Bone marrow (tissue), 2 donors: ENCODE results near the gene DEPDC1B.
"Not testable (repeated sequence)": the region's sequence is repeated elsewhere in the genome, so short reads cannot be mapped to it uniquely, and the experiment has no call there.

Source experiments
- DNase-seq, 2 donors: peaks; one replicate each; lab custom pipeline; 2025; lab: John Stamatoyannopoulos, UW

Gene DEPDC1B

DNA sequence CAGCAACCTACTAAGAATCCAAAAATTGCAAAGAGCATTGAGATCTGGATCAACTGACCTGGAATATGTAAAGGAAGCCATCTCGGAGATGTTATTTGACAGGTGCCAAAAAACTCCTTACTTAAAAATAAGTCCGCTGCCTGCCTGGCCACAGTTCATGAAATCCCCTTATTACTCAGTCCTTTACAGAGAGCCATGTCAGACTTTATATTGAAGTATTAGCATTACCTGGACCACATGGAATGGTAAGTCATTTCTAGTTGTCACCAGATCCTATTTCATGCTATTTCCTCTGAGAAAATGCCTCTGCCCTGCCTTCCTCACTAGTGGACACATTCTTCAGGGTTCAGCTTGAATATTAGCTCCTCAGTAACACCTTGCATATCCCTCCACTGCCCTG, 115.7 kb downstream of the DEPDC1B start:
- DNase-seq: no peak

GRCh38 chr5:60583616-60584015, 116.3 kb downstream of the DEPDC1B start:
- DNase-seq: no peak

GRCh38 chr5:60578315-60578714, 121.7 kb downstream of the DEPDC1B start:
- peak in 1 of 2 donors; percentile 53 for DNase-seq

- no peak for DNase-seq
These were observed 122.8 kb downstream of the DEPDC1B start for GRCh38 chr5:60577116-60577515.

DNA sequence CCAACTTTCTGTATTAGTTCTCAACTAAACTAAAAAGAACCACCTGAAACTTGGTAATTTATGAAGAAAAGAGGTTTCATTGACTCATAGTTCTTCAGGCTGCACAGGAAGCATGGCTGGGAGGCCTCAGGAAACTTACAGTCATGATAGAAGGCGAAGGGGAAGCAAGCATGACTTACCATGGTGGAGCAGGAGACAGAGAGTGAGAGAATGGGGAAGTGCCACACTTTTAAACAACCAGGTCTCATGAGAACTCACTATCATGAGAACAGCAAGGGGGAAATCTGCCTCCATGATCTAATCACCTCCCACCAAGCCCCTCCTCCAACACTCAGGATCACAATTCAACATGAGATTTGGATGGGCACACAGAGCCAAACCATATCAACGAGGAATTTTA, 123.5 kb downstream of the DEPDC1B start:
- DNase-seq: no peak

- no peak for DNase-seq
These were observed 131.3 kb downstream of the DEPDC1B start for GRCh38 chr5:60568646-60569045.

DNA sequence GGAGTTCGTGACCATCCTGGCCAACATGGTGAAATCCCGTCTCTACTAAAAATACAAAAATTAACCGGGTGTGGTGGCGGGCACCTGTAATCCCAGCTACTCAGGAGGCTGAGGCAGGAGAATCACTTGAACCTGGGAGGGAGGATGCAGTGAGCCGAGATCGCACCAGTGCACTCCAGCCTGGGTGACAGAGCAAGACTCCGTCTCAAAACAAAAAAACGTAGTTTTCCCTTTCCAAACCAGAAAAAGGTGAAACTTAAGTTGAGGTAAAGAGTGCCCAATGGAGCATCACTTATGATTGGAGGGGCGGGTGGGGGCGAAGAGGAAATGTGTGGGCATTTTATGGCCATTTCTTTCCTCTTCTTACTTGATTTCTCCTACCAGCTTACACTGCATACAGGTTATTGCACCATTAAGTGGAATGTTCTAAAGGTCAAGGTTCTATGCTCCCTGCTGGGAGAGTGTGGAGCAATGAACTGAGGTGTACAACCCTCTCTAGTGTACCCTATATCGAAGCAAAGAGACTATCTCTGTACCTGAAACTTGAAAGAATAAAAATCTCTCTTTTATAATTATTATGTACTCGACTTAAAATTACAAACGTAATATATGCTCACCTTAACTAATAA, 136.2 kb downstream of the DEPDC1B start:
- DNase-seq: no peak

GRCh38 chr5:60553291-60553690, 146.7 kb downstream of the DEPDC1B start:
- DNase-seq: not testable (repeated sequence)

DNA sequence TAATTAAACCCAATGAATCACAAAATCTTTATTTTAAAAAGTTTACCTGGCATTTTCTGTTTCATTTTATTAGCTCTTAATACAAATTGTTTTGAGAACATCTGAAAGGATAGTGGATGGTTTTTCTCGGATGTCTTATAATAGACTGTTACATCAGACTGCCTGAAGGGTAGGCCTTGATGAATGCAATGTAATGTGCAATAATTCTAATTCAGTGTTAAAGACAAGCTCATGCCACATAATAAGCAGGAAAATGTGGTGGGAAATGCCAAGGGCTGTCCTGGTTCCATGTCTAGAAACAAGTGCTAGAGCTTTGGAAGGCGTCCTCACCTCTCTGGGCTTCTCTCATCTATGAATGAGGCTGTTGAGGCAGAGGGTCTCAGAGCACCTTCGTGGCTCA, 148.1 kb downstream of the DEPDC1B start:
- DNase-seq: no peak

DNA sequence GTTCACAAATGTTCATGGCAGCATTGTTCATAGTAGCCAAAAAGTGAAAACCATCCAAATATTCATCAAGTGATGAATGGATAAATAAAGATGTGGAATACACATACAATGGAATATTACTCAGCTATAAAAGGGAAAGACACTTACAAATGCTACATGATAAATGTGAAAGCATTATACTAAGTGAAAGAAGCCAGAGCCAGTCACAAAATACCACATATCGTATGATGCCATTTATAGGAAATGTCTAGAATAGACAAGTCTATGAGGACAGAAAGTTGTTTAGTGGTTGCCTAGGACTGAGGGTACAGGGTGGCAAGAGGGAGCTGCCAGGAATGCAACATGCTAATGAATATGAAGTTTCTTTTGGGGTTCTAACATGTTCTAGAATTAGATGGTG, 148.7 kb downstream of the DEPDC1B start:
- DNase-seq: no peak

DNA sequence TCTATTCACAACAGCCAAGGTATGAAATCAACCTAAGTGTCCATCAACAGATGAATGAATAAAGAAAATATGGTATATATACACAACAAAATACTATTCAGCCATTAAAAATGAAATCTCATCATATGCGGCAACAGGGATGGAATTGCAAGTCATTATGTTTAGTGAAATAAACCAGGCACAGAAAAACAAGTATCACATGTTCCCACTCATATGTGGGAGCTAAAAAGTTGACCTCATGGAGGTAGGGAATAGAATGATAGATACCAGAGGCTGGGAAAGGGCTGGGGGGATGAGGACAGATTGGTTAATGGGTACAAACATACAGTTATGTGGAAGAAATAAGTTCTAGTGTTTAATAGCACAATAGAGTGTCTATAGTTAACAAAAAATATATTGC, 149.7 kb downstream of the DEPDC1B start:
- DNase-seq: no peak

- no peak for DNase-seq
These were observed 150.1 kb downstream of the DEPDC1B start for GRCh38 chr5:60549841-60550240.
